IPS-11a (cell line): Measurements from ENCODE around the gene WDR5.

Source experiments
- H3K4me3 ChIP-seq: one replicate; pipeline ENCODE4 v1.5.1; 2013; ENCODE audit warnings: low read depth, low read length, control low read depth

WDR5 gene

DNA sequence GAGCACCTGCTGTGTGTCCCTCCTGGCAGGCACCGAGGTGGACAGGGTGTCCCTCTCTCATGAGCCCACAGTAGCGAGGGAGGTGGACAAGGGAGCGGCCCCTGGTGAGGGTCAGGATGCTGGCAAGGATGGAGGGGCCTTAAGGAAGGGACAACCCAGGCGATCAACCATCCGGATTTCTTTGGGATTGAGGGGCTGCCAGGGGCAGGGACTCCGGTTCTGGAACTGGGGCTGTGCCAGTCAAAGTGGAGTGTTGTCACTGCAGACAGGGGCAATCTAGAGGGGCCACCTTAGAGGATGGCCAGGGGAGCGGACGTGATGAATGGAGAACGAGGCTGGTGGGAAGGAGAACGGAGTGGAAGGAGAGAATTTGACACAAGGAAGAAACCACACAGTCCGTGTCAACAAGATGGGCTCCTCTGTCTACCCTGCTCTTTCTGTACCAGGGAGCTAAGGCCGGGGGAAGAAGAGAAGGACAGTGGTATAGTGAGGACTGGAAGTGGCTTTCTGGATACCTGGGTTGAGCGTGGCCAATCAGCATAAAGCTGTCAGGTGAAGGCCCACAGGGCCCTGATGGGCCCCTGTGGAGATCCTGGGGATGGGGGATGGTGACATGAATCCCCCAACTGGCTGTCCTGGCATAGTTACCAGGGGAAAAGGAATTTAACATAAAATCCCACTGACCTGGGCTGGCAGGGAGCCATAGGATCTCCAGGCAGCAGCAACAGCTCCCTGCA, 4.2 kb upstream of the WDR5 start:
- H3K4me3 ChIP-seq: no peak overlapping the region

DNA sequence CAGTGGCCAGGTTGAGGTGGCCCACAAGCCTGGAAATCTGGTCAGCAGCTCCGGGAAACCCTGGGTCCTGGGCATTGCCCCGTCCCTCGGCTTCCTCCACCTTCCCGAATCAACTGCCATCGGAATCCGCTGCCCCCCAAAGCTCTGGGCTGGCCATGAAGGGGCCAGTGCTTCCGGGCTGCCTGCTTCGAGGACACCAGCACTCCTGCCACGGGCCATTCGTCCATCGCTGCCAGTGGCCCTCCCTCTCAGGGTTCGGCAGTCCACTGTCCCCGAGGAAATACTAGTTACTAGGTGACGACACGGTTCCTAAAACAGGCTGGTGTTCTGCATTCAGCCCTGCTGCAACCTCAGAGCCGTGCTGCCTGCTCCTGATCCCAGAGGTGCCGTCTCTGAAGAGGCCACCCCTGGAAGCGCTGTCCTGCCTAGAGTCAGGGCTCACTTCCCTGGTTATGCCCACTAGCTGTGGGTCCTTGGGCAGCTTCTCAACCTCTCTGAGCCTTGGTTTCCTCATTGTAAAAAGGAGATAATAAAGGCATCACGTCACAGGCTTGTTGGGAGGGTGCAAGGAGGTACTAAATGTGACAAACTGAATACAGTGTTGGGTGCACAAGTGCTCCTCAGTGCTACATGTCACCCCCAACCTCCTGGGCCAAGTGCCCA, 3.5 kb upstream of the WDR5 start:
- no peak overlapping the region for H3K4me3 ChIP-seq

DNA sequence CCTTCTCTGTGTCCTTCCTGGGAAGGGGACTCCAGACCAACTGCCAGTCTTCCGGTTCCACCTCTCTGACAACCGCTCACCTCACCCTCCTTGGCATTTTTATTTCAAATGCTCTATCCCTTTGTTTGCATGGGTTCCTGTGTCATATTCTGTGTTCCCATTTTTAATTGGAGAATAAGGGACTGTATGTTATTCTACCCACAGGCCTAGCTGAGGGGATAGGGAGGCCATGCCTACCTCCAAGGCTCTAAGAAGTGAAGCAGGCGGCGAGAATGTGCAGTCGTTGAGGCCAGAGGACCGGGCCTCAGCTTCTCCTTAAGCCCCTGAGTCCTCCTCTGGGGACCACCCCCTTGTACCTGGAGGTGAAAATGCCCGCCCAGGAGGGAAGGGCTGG, 936 bp upstream of the WDR5 start:
- peak overlapping the region; percentile 69 for H3K4me3 ChIP-seq

DNA sequence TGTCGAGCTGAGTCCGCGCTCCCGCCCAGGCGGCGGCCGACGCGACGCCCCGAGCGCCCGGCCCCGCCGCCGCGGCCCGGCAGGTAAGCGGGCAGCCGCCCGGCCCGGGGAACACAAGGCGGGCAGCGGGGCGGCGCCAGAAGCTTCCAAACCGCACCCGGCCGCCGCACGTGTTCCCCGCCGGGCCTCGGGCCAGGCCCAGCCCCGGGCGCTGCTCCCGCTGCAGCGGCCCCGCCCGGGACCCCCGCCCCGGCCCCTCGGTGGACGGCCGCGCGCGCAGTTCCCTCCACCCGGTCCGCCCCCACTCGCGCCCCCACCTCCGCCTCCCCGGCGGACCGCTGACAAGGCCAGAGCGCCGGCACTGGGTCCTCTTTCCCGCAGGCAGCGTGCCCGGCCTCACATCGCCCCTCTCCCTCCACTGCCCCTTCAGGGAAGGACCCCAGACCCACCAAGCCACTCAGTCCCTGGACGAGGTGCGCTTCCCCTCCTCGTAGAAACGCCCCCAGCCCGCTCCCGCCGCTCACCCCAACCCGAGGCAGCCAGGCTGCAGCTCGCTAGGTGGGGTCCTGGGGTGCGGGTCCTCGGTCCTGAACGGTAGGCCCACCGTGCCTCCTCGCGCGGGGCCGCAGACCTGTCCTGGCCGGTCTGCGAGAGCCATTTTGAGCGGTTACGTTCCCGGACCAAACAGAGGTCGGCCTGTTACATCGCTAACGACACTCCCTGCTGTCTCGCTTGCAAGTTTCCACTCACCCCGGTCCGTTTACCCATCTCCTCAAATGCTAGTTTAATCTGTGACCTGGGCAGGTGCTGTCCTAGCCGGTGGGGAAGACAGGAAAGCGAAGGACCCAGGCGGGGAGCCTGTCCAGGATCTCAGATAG, 475 bp downstream of the WDR5 start:
- peak overlapping the region; percentile 89 for H3K4me3 ChIP-seq

- peak overlapping the region; percentile 89 for H3K4me3 ChIP-seq
Observed at GRCh38 chr9:134136996-134137299, 1.1 kb downstream of the WDR5 start.

DNA sequence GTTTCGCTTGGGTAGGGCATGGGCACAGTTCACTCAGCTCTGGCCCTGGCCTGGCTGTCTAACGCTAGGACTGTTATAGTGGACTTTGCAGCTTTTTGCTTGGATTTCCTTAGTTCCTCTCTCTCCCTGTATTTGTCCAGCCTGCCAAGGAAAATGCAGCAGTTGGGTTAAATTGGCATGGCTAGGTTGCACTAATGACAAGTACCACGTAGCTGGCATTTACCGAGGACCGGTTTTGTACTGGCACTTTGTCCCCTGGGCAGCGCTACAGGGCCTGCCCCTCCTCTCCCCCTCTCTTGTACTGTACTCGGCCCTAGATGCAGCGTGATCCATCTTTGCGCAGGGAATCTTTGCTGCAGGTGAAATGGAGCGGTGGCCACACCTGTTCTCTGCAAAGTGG, 2.4 kb downstream of the WDR5 start:
- no peak overlapping the region for H3K4me3 ChIP-seq

- no peak overlapping the region for H3K4me3 ChIP-seq
Observed at GRCh38 chr9:134139081-134139480, 3.2 kb downstream of the WDR5 start.

- no peak overlapping the region for H3K4me3 ChIP-seq
Observed at GRCh38 chr9:134141906-134142305, 6.0 kb downstream of the WDR5 start.

- H3K4me3 ChIP-seq: no peak overlapping the region
Observed at GRCh38 chr9:134144801-134145200, 8.9 kb downstream of the WDR5 start.

GRCh38 chr9:134145262-134145661, 9.4 kb downstream of the WDR5 start:
- no peak overlapping the region for H3K4me3 ChIP-seq

DNA sequence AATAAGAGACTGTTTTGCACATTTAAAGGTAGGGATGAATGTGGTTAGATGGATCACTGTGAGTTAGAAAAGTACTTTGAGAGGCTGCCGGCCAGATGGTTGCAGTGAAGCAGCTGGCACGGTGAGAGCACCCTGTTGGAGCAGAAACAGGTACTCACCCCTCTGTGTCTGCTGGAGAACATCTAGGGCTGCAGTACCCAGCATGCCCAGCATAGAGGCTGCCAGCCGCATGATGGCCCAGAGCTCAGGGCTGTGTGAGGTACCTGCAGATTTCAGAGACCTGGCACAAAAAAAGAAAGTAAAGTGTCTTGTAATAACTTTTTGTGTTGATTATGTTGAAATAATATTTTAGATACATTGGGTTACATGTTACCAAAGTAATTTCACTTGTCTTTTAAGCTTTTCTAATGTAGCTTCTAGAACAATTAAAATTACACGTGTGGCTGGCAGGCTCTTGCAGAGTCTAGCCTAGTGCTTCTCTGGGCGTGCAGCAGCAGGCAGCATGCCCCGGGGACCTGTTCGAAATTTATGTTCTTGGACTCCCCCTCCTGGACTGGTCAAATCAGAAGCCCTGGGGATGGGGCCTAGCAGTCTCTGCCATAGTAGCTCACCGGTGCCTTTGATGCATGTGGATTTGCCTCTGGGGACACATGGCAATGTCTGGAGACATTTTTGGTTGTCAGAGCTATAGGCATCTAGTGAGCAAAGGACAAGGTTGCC, 11.1 kb downstream of the WDR5 start:
- H3K4me3 ChIP-seq: no peak overlapping the region

- no peak overlapping the region for H3K4me3 ChIP-seq
Observed at GRCh38 chr9:134149380-134149779, 13.5 kb downstream of the WDR5 start.

GRCh38 chr9:134150557-134151214, 14.8 kb downstream of the WDR5 start:
- H3K4me3 ChIP-seq: no peak overlapping the region

DNA sequence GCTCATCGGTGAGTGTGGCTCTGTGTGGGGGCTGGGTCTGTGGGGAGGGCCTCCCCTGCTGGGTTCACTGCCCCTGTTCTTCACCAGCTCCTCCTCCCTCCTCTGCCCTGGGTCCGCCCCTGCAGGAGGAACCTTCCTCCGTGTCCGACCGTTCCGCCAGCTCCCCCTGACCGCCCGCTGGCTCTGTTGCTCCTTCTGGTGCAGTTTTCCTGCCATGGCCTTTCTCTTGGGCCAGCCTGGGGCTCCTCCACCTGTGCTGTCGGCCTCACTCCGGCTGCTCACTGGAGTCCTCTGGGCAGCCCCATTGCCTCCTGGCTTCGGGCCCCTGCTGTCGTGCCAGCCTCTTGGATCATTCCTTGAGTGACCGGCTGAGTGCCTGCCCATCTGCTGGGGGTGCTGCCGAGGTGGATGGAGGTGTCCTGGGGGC, 16.2 kb downstream of the WDR5 start:
- H3K4me3 ChIP-seq: no peak overlapping the region

- no peak overlapping the region for H3K4me3 ChIP-seq
Observed at GRCh38 chr9:134152488-134152887, 16.6 kb downstream of the WDR5 start.

- H3K4me3 ChIP-seq: no peak overlapping the region
Observed at GRCh38 chr9:134153450-134153849, 17.6 kb downstream of the WDR5 start.

DNA sequence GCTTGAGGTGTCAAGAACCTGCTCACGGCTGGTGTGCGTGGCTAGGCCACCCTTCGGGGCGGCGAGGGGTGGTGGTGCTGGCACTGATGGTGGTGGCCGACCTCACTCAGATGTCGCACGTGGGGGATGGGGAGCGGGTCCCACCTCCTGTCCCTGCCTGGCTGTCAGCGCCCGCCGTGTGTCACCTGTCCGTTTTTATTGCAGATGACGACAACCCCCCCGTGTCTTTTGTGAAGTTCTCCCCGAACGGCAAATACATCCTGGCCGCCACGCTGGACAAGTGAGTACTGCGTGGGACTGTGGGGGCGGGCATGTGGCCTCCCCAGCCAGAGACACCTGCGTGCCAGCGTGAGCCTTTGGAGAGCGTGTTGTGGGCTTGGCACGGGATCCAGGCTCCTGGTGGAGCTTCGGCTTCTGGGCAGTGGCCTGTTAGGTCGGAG, 18.4 kb downstream of the WDR5 start:
- no peak overlapping the region for H3K4me3 ChIP-seq

- no peak overlapping the region for H3K4me3 ChIP-seq
Observed at GRCh38 chr9:134155812-134156377, 20.0 kb downstream of the WDR5 start.

DNA sequence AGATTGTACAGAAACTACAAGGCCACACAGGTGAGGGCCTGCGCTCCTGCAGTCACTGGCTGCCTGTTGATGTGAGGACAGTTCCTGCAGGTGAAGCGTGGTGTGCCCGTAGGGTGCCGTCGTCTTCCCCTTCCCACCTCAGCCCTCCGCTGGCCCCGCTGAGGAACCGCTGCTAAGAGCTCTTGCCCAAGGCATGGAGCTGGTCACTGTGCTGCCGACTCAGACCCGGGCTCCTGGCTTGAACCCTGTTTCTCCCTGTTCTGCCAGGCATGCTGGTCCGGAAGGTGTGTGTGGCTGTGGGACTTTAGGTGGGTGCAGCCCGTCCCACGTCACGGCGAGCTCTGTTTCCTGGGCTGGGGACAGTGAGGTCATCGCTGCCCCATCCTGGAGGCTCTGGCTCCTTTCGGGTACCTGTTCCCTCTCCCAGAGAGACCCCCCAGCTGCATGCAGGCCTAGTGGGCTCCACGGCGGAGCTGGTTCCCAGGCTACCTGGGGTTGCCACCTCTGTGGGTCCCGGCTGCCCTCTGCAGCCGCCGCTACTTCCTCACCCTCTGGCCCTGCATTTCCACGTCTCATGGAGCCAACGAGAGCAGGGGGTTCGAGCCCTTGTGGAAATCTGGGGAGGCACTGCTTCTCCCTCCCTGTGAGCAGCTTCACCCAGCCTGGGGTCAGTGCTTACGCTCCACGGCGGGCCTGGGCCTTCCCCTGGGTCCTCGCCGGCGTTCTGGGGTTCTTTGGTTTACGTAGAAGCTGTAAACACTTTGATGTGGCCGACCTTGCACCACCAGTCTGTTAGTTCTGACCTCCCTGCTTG, 20.9 kb downstream of the WDR5 start:
- no peak overlapping the region for H3K4me3 ChIP-seq
